ENCODE data around the gene NHS. TPM values are rescaled to one million over a fixed set of nuclear protein-coding genes. Genes with fewer than 3 reads are reported as not detected.

Gene NHS
- total RNA-seq, 2 experiments from 2014 or later, result 0.81 to 1.7 TPM

GRCh38 chrX:17628976-17629375 lies 254.0 kb downstream of the NHS start:
- CTCF ChIA-PET, result no interaction called here

DNA sequence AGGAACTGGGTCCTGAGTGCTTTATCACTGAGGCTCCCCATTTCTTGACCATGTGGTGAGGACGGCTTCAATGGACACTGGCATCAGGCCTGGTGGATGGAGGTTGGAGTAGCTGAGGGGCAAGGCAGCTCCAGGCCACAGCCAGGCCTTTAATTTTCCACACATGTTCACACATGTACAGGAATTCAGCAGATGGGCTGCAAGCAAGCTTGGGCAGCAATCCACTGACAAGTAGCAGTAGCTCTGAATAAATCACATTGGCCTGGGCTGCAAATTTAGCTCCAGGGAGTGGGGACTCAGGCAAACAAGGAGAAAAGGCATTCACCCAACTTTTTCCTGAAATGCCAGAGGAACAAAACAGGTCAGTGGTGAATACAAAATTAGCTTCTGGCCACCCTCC lies 254.5 kb downstream of the NHS start:
- H3K4me3 Mint-ChIP-seq, result no peak overlapping the region
- no peaks in the 10 kb centered on the region for H3K36me3 Mint-ChIP-seq (ENCODE audit: low read depth)
- H3K4me1 Mint-ChIP-seq (ENCODE audit: low read depth), result peaks cover 6% of the 10 kb centered on the region
- ATAC-seq (no peak), DNase-seq (no peak)
- ChIA-PET POLR2A (no interaction called here), CTCF (no interaction called here)
- H3K27me3 Mint-ChIP-seq (ENCODE audit: low read depth), result no peaks in the 10 kb centered on the region
- H3K27ac Mint-ChIP-seq, result no peak overlapping the region
- no peaks in the 10 kb centered on the region for H3K9me3 Mint-ChIP-seq (ENCODE audit: insufficient read depth)

More at GRCh38 chrX:17628976-17629375, 254.0 kb downstream of the NHS start:
- Mint-ChIP-seq H3K27me3 (ENCODE audit: low read depth) (no peaks in the 10 kb centered on the region), H3K9me3 (ENCODE audit: insufficient read depth) (no peaks in the 10 kb centered on the region), H3K4me3 (no peak overlapping the region), H3K27ac (no peak overlapping the region), H3K4me1 (ENCODE audit: low read depth) (peaks cover 6% of the 10 kb centered on the region), H3K36me3 (ENCODE audit: low read depth) (no peaks in the 10 kb centered on the region)
- no peak for ATAC-seq
- no peak for DNase-seq
- POLR2A ChIA-PET, result no interaction called here

- Mint-ChIP-seq H3K4me3 (no peak overlapping the region), H3K4me1 (ENCODE audit: low read depth) (peaks cover 6% of the 10 kb centered on the region), H3K36me3 (ENCODE audit: low read depth) (no peaks in the 10 kb centered on the region), H3K27me3 (ENCODE audit: low read depth) (no peaks in the 10 kb centered on the region), H3K27ac (no peak overlapping the region), H3K9me3 (ENCODE audit: insufficient read depth) (no peaks in the 10 kb centered on the region)
- ATAC-seq, result no peak
- POLR2A ChIA-PET, result no interaction called here
- CTCF ChIA-PET, result no interaction called here
- DNase-seq, result no peak
Measured at GRCh38 chrX:17631647-17632046, 256.6 kb downstream of the NHS start.

DNA sequence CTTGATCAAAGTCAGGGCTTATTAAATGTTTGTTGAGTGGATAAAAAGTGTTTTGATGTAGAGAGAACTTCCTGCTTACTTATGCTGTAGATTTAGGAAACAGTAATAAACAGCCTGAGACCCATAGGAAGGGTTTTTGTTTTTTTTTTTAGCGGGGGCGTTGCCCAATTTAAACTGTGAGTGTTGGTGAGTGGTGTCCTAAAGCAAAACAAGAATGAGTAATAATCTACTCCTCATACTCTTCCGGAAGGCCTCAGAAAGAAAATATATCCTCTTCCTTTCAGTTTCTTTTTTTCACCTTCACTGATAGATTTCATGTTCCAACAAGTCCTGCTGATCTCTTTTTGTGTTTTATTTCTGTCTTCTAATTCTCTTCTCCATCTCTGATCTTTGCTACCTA lies 257.9 kb downstream of the NHS start:
- POLR2A ChIA-PET, result interaction anchor here (0.7 kb wide), 1 partner anchor 35 kb away, joined by 4 read pairs; no protein-coding TSS in a partner anchor
- ATAC-seq, result no peak
- Mint-ChIP-seq H3K9me3 (ENCODE audit: insufficient read depth) (no peaks in the 10 kb centered on the region), H3K4me1 (ENCODE audit: low read depth) (peaks cover 6% of the 10 kb centered on the region), H3K27ac (peak overlapping the region; percentile 62), H3K36me3 (ENCODE audit: low read depth) (no peaks in the 10 kb centered on the region), H3K27me3 (ENCODE audit: low read depth) (no peaks in the 10 kb centered on the region), H3K4me3 (peak overlapping the region; percentile 9)
- CTCF ChIA-PET, result no interaction called here
- DNase-seq, result no peak

GRCh38 chrX:17633546-17633945 lies 258.5 kb downstream of the NHS start:
- no peaks in the 10 kb centered on the region for H3K27me3 Mint-ChIP-seq (ENCODE audit: low read depth)
- peaks cover 6% of the 10 kb centered on the region for H3K4me1 Mint-ChIP-seq (ENCODE audit: low read depth)
- ChIA-PET POLR2A (interaction anchor here (0.7 kb wide), 1 partner anchor 34 kb away, joined by 4 read pairs; no protein-coding TSS in a partner anchor), CTCF (no interaction called here)
- peak overlapping the region; percentile 9 for H3K4me3 Mint-ChIP-seq
- H3K27ac Mint-ChIP-seq, result peak overlapping the region; percentile 62
- H3K9me3 Mint-ChIP-seq (ENCODE audit: insufficient read depth), result no peaks in the 10 kb centered on the region
- ATAC-seq, result no peak
- no peak for DNase-seq
- H3K36me3 Mint-ChIP-seq (ENCODE audit: low read depth), result no peaks in the 10 kb centered on the region

DNA sequence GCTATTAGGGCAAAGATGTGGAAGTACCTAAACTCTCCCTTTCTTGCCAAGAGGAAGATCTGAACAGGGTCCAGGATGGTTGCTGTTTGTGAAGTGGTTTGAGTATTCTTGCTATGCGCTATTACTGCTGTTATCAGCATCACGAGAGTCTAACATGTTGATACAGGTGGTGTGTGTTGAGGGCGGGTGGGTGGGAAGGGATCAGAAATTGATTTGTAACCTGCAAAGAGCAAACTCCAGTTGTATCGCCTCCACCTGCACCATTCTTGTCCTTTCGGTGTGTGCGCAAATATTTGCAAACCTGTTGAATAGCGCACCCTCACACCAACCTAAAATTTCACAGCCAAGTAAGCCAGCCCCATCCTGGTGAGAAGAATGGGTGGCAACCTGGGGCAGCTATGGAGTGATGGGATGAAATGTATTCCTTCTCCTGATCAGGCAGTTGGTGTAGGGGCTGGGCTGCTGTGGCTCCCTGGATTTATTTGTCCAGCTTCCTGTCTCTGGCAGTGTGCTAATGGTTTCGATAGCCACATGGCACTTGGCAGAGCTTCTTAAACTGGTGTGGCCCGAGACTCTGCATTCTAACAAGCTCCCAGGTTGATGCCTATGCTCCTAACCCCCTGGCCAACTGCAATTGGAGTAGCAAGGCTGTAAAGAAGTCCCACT lies 259.7 kb downstream of the NHS start:
- no peak overlapping the region for H3K4me3 Mint-ChIP-seq
- peaks cover 6% of the 10 kb centered on the region for H3K4me1 Mint-ChIP-seq (ENCODE audit: low read depth)
- no peak overlapping the region for H3K27ac Mint-ChIP-seq
- no peaks in the 10 kb centered on the region for H3K9me3 Mint-ChIP-seq (ENCODE audit: insufficient read depth)
- DNase-seq (no peak), ATAC-seq (no peak)
- POLR2A ChIA-PET, result no interaction called here
- CTCF ChIA-PET, result no interaction called here
- H3K27me3 Mint-ChIP-seq (ENCODE audit: low read depth), result no peaks in the 10 kb centered on the region
- H3K36me3 Mint-ChIP-seq (ENCODE audit: low read depth), result no peaks in the 10 kb centered on the region

DNA sequence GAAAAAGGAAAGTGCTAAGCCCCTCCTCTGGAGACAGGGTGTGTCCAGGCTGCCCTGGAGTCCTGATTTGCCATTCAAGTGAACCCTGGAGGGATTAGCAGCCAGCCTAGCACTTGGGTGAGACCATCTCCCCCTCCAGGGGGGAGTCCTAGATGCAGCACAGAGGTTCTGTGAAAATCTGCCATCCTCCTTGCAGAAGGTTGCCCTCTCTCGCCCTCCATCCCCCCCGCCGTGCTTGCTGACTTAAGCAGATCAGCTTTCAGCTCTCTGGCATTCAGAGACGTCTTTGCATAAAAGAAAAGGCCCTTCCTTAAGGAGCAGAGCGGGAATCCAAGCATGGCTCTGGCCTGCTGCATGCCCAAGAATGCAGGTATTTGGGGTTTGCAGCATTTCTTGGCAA lies 260.2 kb downstream of the NHS start:
- no peak overlapping the region for H3K27ac Mint-ChIP-seq
- peaks cover 6% of the 10 kb centered on the region for H3K4me1 Mint-ChIP-seq (ENCODE audit: low read depth)
- H3K4me3 Mint-ChIP-seq, result no peak overlapping the region
- no peaks in the 10 kb centered on the region for H3K9me3 Mint-ChIP-seq (ENCODE audit: insufficient read depth)
- H3K36me3 Mint-ChIP-seq (ENCODE audit: low read depth), result no peaks in the 10 kb centered on the region
- ChIA-PET POLR2A (no interaction called here), CTCF (no interaction called here)
- H3K27me3 Mint-ChIP-seq (ENCODE audit: low read depth), result no peaks in the 10 kb centered on the region
- no peak for DNase-seq
- ATAC-seq, result no peak

DNA sequence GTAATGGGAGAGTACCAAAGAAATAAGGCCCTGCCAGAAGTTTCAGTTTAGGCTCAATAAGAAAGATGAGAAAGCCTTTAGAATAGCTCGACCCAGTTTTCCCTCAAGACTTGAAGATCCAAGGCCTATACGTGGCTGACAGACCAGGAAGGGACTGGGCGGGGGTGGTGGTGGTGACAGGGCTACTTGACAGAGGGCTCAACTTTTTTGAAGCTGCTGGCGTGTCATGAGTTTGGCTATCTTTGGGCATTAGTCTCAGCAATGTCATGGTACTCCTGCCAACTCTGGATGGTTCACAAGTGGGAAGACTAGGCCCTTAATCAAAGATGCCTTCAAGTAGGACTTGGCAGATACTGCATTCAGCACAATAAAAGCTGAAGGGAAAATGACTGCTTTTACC lies 262.2 kb downstream of the NHS start:
- Mint-ChIP-seq H3K27ac (no peak overlapping the region), H3K27me3 (ENCODE audit: low read depth) (no peaks in the 10 kb centered on the region), H3K36me3 (ENCODE audit: low read depth) (no peaks in the 10 kb centered on the region), H3K4me3 (no peak overlapping the region), H3K4me1 (ENCODE audit: low read depth) (peaks cover 6% of the 10 kb centered on the region), H3K9me3 (ENCODE audit: insufficient read depth) (no peaks in the 10 kb centered on the region)
- ATAC-seq (no peak), DNase-seq (no peak)
- POLR2A ChIA-PET, result no interaction called here
- CTCF ChIA-PET, result no interaction called here

DNA sequence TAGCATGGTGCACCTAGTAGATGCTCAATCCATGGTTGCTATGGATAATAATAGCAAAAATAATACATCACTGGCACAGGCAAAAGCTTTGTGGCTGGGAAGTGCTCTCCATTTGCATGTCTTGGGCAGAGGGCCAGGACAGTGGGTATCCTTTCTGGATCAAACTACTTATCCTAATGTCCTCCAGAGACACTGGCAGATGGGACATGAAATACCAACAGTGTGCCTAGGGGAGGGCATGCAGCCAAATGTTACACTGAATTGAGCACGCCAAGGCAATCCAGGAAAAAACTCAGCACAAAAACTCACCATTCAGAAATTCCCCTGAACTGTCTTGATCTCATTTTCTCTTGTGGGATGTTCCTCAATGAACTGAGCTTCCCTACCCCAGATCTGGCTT lies 263.7 kb downstream of the NHS start:
- ChIA-PET CTCF (no interaction called here), POLR2A (no interaction called here)
- DNase-seq, result no peak
- Mint-ChIP-seq H3K9me3 (ENCODE audit: insufficient read depth) (no peaks in the 10 kb centered on the region), H3K4me1 (ENCODE audit: low read depth) (peaks cover 10% of the 10 kb centered on the region), H3K27ac (no peak overlapping the region), H3K36me3 (ENCODE audit: low read depth) (no peaks in the 10 kb centered on the region), H3K4me3 (no peak overlapping the region), H3K27me3 (ENCODE audit: low read depth) (no peaks in the 10 kb centered on the region)
- ATAC-seq, result no peak

DNA sequence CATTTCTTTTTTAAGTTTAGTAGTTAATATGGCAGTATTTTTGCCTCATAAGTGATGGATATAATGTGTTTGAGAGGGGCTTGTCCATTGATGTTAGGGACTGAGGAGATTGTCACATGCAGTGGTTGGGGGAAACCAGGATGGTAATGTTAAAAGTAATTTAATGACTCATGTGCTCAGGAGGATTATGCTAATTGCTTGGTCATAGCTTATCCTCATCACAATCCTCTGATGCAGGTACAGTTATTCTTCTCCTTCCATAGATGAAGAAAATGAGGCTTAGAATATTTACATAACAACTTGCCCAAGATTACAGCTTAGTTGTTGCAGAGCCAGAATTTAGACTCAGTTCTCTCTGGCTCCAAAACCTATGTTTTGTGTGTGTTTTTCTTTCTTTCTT lies 267.9 kb downstream of the NHS start:
- no peak for ATAC-seq
- POLR2A ChIA-PET, result interaction anchor here (0.5 kb wide), 1 partner anchor 1580 kb away, joined by 3 read pairs; no protein-coding TSS in a partner anchor

GRCh38 chrX:17643528-17643927 lies 268.5 kb downstream of the NHS start:
- ATAC-seq (no peak), DNase-seq (no peak)
- ChIA-PET CTCF (no interaction called here), POLR2A (interaction anchor here (0.5 kb wide), 1 partner anchor 1580 kb away, joined by 3 read pairs; no protein-coding TSS in a partner anchor)
- Mint-ChIP-seq H3K4me3 (no peak overlapping the region), H3K27me3 (ENCODE audit: low read depth) (peaks cover 2% of the 10 kb centered on the region), H3K27ac (no peak overlapping the region), H3K9me3 (ENCODE audit: insufficient read depth) (no peaks in the 10 kb centered on the region), H3K36me3 (ENCODE audit: low read depth) (no peaks in the 10 kb centered on the region), H3K4me1 (ENCODE audit: low read depth) (peaks cover 10% of the 10 kb centered on the region)

More for the DNA sequence above, 267.9 kb downstream of the NHS start:
- DNase-seq, result no peak
- Mint-ChIP-seq H3K36me3 (ENCODE audit: low read depth) (no peaks in the 10 kb centered on the region), H3K9me3 (ENCODE audit: insufficient read depth) (no peaks in the 10 kb centered on the region), H3K27me3 (ENCODE audit: low read depth) (peaks cover 2% of the 10 kb centered on the region), H3K4me1 (ENCODE audit: low read depth) (peaks cover 10% of the 10 kb centered on the region), H3K27ac (no peak overlapping the region), H3K4me3 (no peak overlapping the region)
- CTCF ChIA-PET, result no interaction called here

DNA sequence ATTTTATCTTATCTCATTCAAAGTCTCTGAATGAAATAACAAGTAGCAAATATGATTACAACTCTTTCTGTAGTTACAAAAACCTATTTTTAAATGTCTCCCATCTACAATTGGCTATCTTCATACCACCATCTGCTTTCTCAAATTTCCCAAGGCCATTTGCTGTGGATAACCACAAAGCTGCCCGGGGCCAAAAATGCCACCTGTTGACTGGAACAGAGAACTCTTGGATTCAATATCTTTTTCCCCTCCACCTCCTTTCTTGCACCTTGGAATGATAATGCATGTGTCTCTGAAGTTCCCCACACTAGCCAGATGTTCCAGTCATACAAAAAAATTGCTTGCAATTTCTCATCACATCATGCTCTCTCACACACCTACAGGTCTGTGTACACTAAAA lies 269.0 kb downstream of the NHS start:
- H3K27me3 Mint-ChIP-seq (ENCODE audit: low read depth), result peaks cover 2% of the 10 kb centered on the region
- CTCF ChIA-PET, result no interaction called here
- peaks cover 10% of the 10 kb centered on the region for H3K4me1 Mint-ChIP-seq (ENCODE audit: low read depth)
- ATAC-seq, result no peak
- POLR2A ChIA-PET, result no interaction called here
- H3K4me3 Mint-ChIP-seq, result no peak overlapping the region
- H3K9me3 Mint-ChIP-seq (ENCODE audit: insufficient read depth), result no peaks in the 10 kb centered on the region
- no peak for DNase-seq
- H3K36me3 Mint-ChIP-seq (ENCODE audit: low read depth), result no peaks in the 10 kb centered on the region
- no peak overlapping the region for H3K27ac Mint-ChIP-seq

- ChIA-PET CTCF (interaction anchor here (1.0 kb wide), 1 partner anchor 771 kb away, joined by 3 read pairs; no protein-coding TSS in a partner anchor), POLR2A (no interaction called here)
- Mint-ChIP-seq H3K36me3 (ENCODE audit: low read depth) (no peaks in the 10 kb centered on the region), H3K4me1 (ENCODE audit: low read depth) (peaks cover 38% of the 10 kb centered on the region), H3K4me3 (peak overlapping the region; percentile 23), H3K27me3 (ENCODE audit: low read depth) (no peaks in the 10 kb centered on the region), H3K27ac (peak overlapping the region; percentile 45), H3K9me3 (ENCODE audit: insufficient read depth) (no peaks in the 10 kb centered on the region)
- peak; percentile 65 for ATAC-seq
- DNase-seq, result peak; percentile 43
Measured at GRCh38 chrX:17654116-17654515, 279.1 kb downstream of the NHS start.
